ENCODE measurements around the gene ESYT3.

DNA sequence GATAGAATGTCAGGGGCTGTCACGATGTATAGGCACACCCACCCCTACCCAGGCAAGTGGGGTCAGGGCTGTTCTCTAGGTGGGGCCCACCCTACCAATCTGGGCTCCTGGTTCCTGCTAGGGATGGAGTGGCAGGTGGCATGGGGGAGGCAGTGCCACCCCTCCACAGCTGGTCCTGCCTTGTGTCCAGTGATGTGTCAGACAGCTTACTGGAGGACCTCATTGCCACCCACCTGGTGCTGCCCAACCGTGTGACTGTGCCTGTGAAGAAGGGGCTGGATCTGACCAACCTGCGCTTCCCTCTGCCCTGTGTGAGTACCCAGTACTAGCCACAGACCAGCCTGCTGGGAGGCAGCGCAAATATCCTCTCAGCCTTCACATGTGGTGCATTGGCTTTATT is 27.5 kb downstream of the ESYT3 start:
- TF ChIP-seq POLR2AphosphoS5 (IDR thresholded peaks at IDR 0.05): no peak
- TF ChIP-seq POLR2A (IDR thresholded peaks at IDR 0.05): no peak
- TF ChIP-seq, protein P1, sequence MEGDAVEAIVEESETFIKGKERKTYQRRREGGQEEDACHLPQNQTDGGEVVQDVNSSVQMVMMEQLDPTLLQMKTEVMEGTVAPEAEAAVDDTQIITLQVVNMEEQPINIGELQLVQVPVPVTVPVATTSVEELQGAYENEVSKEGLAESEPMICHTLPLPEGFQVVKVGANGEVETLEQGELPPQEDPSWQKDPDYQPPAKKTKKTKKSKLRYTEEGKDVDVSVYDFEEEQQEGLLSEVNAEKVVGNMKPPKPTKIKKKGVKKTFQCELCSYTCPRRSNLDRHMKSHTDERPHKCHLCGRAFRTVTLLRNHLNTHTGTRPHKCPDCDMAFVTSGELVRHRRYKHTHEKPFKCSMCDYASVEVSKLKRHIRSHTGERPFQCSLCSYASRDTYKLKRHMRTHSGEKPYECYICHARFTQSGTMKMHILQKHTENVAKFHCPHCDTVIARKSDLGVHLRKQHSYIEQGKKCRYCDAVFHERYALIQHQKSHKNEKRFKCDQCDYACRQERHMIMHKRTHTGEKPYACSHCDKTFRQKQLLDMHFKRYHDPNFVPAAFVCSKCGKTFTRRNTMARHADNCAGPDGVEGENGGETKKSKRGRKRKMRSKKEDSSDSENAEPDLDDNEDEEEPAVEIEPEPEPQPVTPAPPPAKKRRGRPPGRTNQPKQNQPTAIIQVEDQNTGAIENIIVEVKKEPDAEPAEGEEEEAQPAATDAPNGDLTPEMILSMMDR (IDR thresholded peaks at IDR 0.05): no peak

All from suprapubic skin (tissue), 4 donors.